Psoas muscle (tissue), 8 donors: ENCODE measurements around the gene ARHGAP23. TPM values are rescaled to one million over a fixed set of nuclear protein-coding genes. Genes with fewer than 3 reads are reported as not detected.
"Not testable (repeated sequence)": the region's sequence is repeated elsewhere in the genome, so short reads cannot be mapped to it uniquely, and the experiment has no call there.

Experiments used
- ATAC-seq, 4 donors: fragments of 200-7000 bp; cut with Tn5 transposase; one replicate each; pipeline ENCODE4 v1.9.1; 2020; ENCODE audit warnings: moderate library complexity in 3 of 4, mild to moderate bottlenecking in 2 of 4
- DNase-seq, 2 donors: peaks; one replicate each; pipeline ENCODE4 v3.0.0-alpha.2; 2020
- H3K27ac ChIP-seq: fragments of 200-600 bp; one replicate; pipeline ENCODE4 v1.8.0; 2022
- H3K27me3 ChIP-seq, 3 donors: fragments of 200-600 bp in 1 of 3; one replicate each; pipeline versions ENCODE4 v1.6.1 to v1.8.0; 2013 to 2022; ENCODE audit warnings: low read length in 2 of 3, mild to moderate bottlenecking in 2 of 3, moderate library complexity in 1 of 3; ENCODE audit not compliant: insufficient read depth in 3 of 3
- H3K36me3 ChIP-seq, 2 donors: fragments of 200-600 bp in 1 of 2; one replicate each; pipeline versions ENCODE4 v1.6.1 to v1.8.0; 2013 to 2022; ENCODE audit warnings: low read depth in 1 of 2, mild to moderate bottlenecking in 1 of 2, moderate library complexity in 1 of 2; ENCODE audit not compliant: insufficient read depth in 1 of 2
- H3K4me1 ChIP-seq: fragments of 200-600 bp; one replicate; pipeline ENCODE4 v1.8.0; 2022
- H3K4me3 ChIP-seq: fragments of 200-600 bp; one replicate; pipeline ENCODE4 v1.8.0; 2022; ENCODE audit warnings: mild to moderate bottlenecking
- H3K9me3 ChIP-seq: fragments of 200-600 bp; one replicate; pipeline ENCODE4 v1.8.0; 2022
- CTCF ChIP-seq: fragments of 200-600 bp; IDR thresholded peaks from one replicate; pipeline ENCODE4 v1.8.0; 2022; ENCODE audit warnings: antibody characterized with exemption
- WGBS, 3 donors: extraction: QIAGEN DNeasy Blood & Tissue Kit; methylation state at CpG; one replicate each; pipeline versions ENCODE4 v1.1.6 to v1.1.7; 2013; 5-methylcytosine and 5-hydroxymethylcytosine counted together
- intact Hi-C, 2 donors: fragments of 100-400 bp; cut with DNase I; formaldehyde crosslinking; loops; one replicate each; pipeline versions ENCODE4 v1.11.0 to v1.14.2; 2022
- polyA plus RNA-seq, 3 donors: library from polyadenylated mRNA; stranded (reverse); fragments of 200-250 nt; gene quantifications; one replicate each; pipeline ENCODE4 v1.2.3, GENCODE V29; 2013
- total RNA-seq, 4 donors: library from RNA; stranded (reverse); fragmentation: NEBNext Ultra II Directional in 2 of 4; extraction: Animal tissue kit (Norgen Biotek cat#: 25700) in 2 of 4; gene quantifications; one replicate each; pipeline versions ENCODE4 v1.2.1 to v1.2.4, GENCODE V29; 2021 to 2023
- donor health status: healthy with polysubstance abuse.
- donor health status: DM: no; HTN: no; CAD: no; lungs with moderate emphysema.
- donor health status: Bipolar disorder and iron deficiency.
- donor health status: healthy.
- donor health status: DM: yes; HTN: yes; CAD: no.
- donor health status: DM: no; HTN: no; CAD: no.
- donor health status: DM: no; HTN: no; CAD: no.
- donor health status: DM: yes; HTN: yes; CAD: no.

Gene ARHGAP23
- total and polyA plus RNA-seq, 7 donors = 7.6 to 35.8 (median 23.6) TPM

- intact Hi-C loops = no loop called here
- TF ChIP-seq CTCF = no peak
- no peak overlapping the region for H3K4me3 ChIP-seq
- ATAC-seq (peak in 1 of 4 donors; percentile 5), DNase-seq (peak in 1 of 2 donors; percentile 35)
- peaks cover 0 to 4% of the 10 kb centered on the region in 2 donors for H3K36me3 ChIP-seq
- 48 to 66% (median 64%) methylated on average over 13 of the region's 13 CpGs for WGBS, 3 donors
- H3K27ac ChIP-seq = no peak overlapping the region
- no peaks in the 10 kb centered on the region for H3K9me3 ChIP-seq
- no peaks in the 10 kb centered on the region for H3K4me1 ChIP-seq
- peaks cover 0 to 16% (median 4%) of the 10 kb centered on the region in 3 donors for H3K27me3 ChIP-seq
Observed at GRCh38 chr17:38512473-38513058, 84.3 kb downstream of the ARHGAP23 start.

GRCh38 chr17:38526526-38526925, 98.3 kb downstream of the ARHGAP23 start:
- H3K4me1 ChIP-seq, intact Hi-C loops: not testable (repeated sequence)
- peak in 1 of 2 donors; percentile 15 for DNase-seq

GRCh38 chr17:38528141-38528540, 99.9 kb downstream of the ARHGAP23 start:
- H3K9me3 ChIP-seq, intact Hi-C loops, H3K4me1 ChIP-seq, H3K36me3 ChIP-seq, H3K27ac ChIP-seq, ATAC-seq, H3K4me3 ChIP-seq: not testable (repeated sequence)
- H3K27me3 ChIP-seq = peaks cover 0 to 13% (median 1%) of the 10 kb centered on the region in 3 donors
- peak in 1 of 2 donors; percentile 13 for DNase-seq
- WGBS, 3 donors = 17 to 19% (median 19%) methylated on average over 10 of the region's 10 CpGs

More at GRCh38 chr17:38526526-38526925, 98.3 kb downstream of the ARHGAP23 start:
- H3K27ac ChIP-seq, H3K27me3 ChIP-seq, H3K4me3 ChIP-seq, ATAC-seq, H3K9me3 ChIP-seq, H3K36me3 ChIP-seq: not testable (repeated sequence)
- WGBS, 3 donors = 63 to 71% (median 70%) methylated on average over 8 of the region's 8 CpGs

GRCh38 chr17:38530856-38531255, 102.6 kb downstream of the ARHGAP23 start:
- H3K9me3 ChIP-seq, H3K4me1 ChIP-seq, H3K4me3 ChIP-seq, ATAC-seq, H3K36me3 ChIP-seq, DNase-seq, intact Hi-C loops, H3K27ac ChIP-seq: not testable (repeated sequence)
- peaks cover 0 to 20% (median 1%) of the 10 kb centered on the region in 3 donors for H3K27me3 ChIP-seq
- 29 to 39% (median 37%) methylated on average over 9 to 10 of the region's 11 CpGs for WGBS, 3 donors

- WGBS, 3 donors = 76 to 92% (median 82%) methylated on average over 6 to 11 of the region's 11 CpGs
- intact Hi-C loops, H3K4me3 ChIP-seq, H3K27ac ChIP-seq, ATAC-seq, H3K4me1 ChIP-seq, H3K36me3 ChIP-seq, H3K9me3 ChIP-seq: not testable (repeated sequence)
- H3K27me3 ChIP-seq = peaks cover 0 to 20% (median 4%) of the 10 kb centered on the region in 3 donors
- DNase-seq = peak in 1 of 2 donors; percentile 23
Observed at GRCh38 chr17:38531761-38532160, 103.5 kb downstream of the ARHGAP23 start.

GRCh38 chr17:38532451-38532850, 104.2 kb downstream of the ARHGAP23 start:
- Histone ChIP-seq H3K4me1 (no peaks in the 10 kb centered on the region), H3K27me3 (peaks cover 0 to 20% (median 4%) of the 10 kb centered on the region in 3 donors), H3K27ac (no peak overlapping the region), H3K4me3 (no peak overlapping the region), H3K36me3 (no peaks in the 10 kb centered on the region), H3K9me3 (no peaks in the 10 kb centered on the region)
- no peak for ATAC-seq
- TF ChIP-seq CTCF = no peak
- WGBS, 3 donors = 78 to 80% (median 79%) methylated on average over 16 of the region's 16 CpGs
- peak in 1 of 2 donors; percentile 23 for DNase-seq
- intact Hi-C loops = no loop called here
